WTC11 (cell line): ENCODE measurements around the gene EEF1AKMT3. TPM values are rescaled to one million over a fixed set of nuclear protein-coding genes. Genes with fewer than 3 reads are reported as not detected.

ENCODE experiments used
- ATAC-seq: fragments of 200-7000 bp; cut with Tn5 transposase; 2 replicates; pipeline ENCODE4 v1.10.0; 2021; ENCODE audit warnings: mild to moderate bottlenecking, moderate library complexity
- CTCF ChIA-PET: fragments of 300-600 bp; sonication (Branson Sonifier 250); formaldehyde crosslinking; loops from one replicate; lab custom pipeline; 2021; ENCODE audit warnings: antibody characterized with exemption; lab: Charles Lee
- POLR2A ChIA-PET: fragments of 350-600 bp; sonication (Branson Sonifier 250); formaldehyde crosslinking; loops from one replicate; lab custom pipeline; 2021; ENCODE audit warnings: antibody characterized with exemption; lab: Charles Lee
- DNase-seq: peaks from one replicate; pipeline ENCODE4 v3.0.0; 2021; ENCODE audit warnings: low spot score
- H3K27ac Mint-ChIP-seq: 2 replicates; pipeline ENCODE4 v1.8.0; 2021; ENCODE audit warnings: mixed read lengths
- H3K27me3 Mint-ChIP-seq: 2 replicates; pipeline ENCODE4 v1.8.0; 2021; ENCODE audit warnings: low read depth, mild to moderate bottlenecking, moderate library complexity, mixed read lengths
- H3K36me3 Mint-ChIP-seq: 2 replicates; pipeline ENCODE4 v1.8.0; 2021; ENCODE audit warnings: mixed read lengths
- H3K4me1 Mint-ChIP-seq: 2 replicates; pipeline ENCODE4 v1.8.0; 2022; ENCODE audit warnings: mixed read lengths
- H3K4me3 Mint-ChIP-seq: 2 replicates; pipeline ENCODE4 v1.8.0; 2021; ENCODE audit warnings: mild to moderate bottlenecking, moderate library complexity, mixed read lengths
- H3K9me3 Mint-ChIP-seq: 2 replicates; pipeline ENCODE4 v1.8.0; 2021; ENCODE audit warnings: mixed read lengths
- CREB1 ChIP-seq: sonication (generic); formaldehyde crosslinking; IDR thresholded peaks from 2 replicates; pipeline ENCODE4 v1.8.0; 2023; ENCODE audit warnings: mild to moderate bottlenecking, missing genetic modification reagents
- E2F4 ChIP-seq: sonication (generic); formaldehyde crosslinking; IDR thresholded peaks from 2 replicates; pipeline ENCODE4 v1.8.1; 2022; ENCODE audit warnings: low read depth, mild to moderate bottlenecking, moderate library complexity, missing genetic modification reagents, borderline replicate concordance
- ERG ChIP-seq: fragments of 250-450 bp; sonication (Bioruptor Pico); IDR thresholded peaks from 2 replicates; pipeline ENCODE4 v1.8.0; 2021; ENCODE audit warnings: mild to moderate bottlenecking
- ETV6 ChIP-seq: sonication (generic); formaldehyde crosslinking; IDR thresholded peaks from 2 replicates; pipeline ENCODE4 v1.8.1; 2022; ENCODE audit warnings: mild to moderate bottlenecking, missing genetic modification reagents
- KAT7 ChIP-seq: sonication (generic); formaldehyde crosslinking; IDR thresholded peaks from 2 replicates; pipeline ENCODE4 v1.8.1; 2023; ENCODE audit warnings: missing genetic modification reagents, mild to moderate bottlenecking, borderline replicate concordance
- MXD4 ChIP-seq: fragments of 250-450 bp; sonication (Bioruptor Pico); IDR thresholded peaks from 2 replicates; pipeline ENCODE4 v1.8.0; 2021; ENCODE audit warnings: mild to moderate bottlenecking, moderate library complexity, borderline replicate concordance
- NR1H2 ChIP-seq: sonication (generic); formaldehyde crosslinking; IDR thresholded peaks from 2 replicates; pipeline ENCODE4 v1.9.0; 2021; ENCODE audit warnings: mild to moderate bottlenecking, moderate library complexity, missing genetic modification reagents
- OVOL2 ChIP-seq: fragments of 250-450 bp; sonication (Bioruptor Pico); IDR thresholded peaks from 2 replicates; pipeline ENCODE4 v1.9.0; 2021; ENCODE audit warnings: mild to moderate bottlenecking, borderline replicate concordance
- RORB ChIP-seq: fragments of 250-450 bp; sonication (Bioruptor Pico); IDR thresholded peaks from 2 replicates; pipeline ENCODE4 v1.9.0; 2021; ENCODE audit warnings: mild to moderate bottlenecking
- SOX15 ChIP-seq: fragments of 250-450 bp; sonication (Bioruptor Pico); IDR thresholded peaks from 2 replicates; pipeline ENCODE4 v1.9.0; 2021; ENCODE audit warnings: mild to moderate bottlenecking
- TCF7 ChIP-seq: sonication (generic); formaldehyde crosslinking; IDR thresholded peaks from 2 replicates; pipeline ENCODE4 v1.8.0; 2022; ENCODE audit warnings: mild to moderate bottlenecking, low read depth, missing genetic modification reagents, moderate library complexity
- ZNF532 ChIP-seq: fragments of 250-450 bp; sonication (Bioruptor Pico); IDR thresholded peaks from 2 replicates; pipeline ENCODE4 v1.9.0; 2021; ENCODE audit warnings: mild to moderate bottlenecking, borderline replicate concordance
- total RNA-seq: library from RNA; stranded (reverse); gene quantifications from 3 replicates; pipeline ENCODE4 v1.2.3, GENCODE V29; 2021
- TF ChIP-seq, protein P1 (sequence below): sonication (generic); formaldehyde crosslinking; IDR thresholded peaks from 2 replicates; pipeline ENCODE4 v1.8.0; 2022; ENCODE audit warnings: mild to moderate bottlenecking, missing genetic modification reagents
- TF ChIP-seq, protein P2 (sequence below): sonication (generic); formaldehyde crosslinking; IDR thresholded peaks from 2 replicates; pipeline ENCODE4 v1.8.0; 2022; ENCODE audit warnings: mild to moderate bottlenecking, missing genetic modification reagents
- TF ChIP-seq, protein P3 (sequence below): sonication (generic); formaldehyde crosslinking; IDR thresholded peaks from 2 replicates; pipeline ENCODE4 v1.8.0; 2022; ENCODE audit warnings: mild to moderate bottlenecking, missing genetic modification reagents
- TF ChIP-seq, protein P4 (sequence below): sonication (generic); formaldehyde crosslinking; IDR thresholded peaks from 2 replicates; pipeline ENCODE4 v1.8.0; 2023; ENCODE audit warnings: mild to moderate bottlenecking, missing genetic modification reagents
- TF ChIP-seq, protein P5 (sequence below): sonication (generic); formaldehyde crosslinking; IDR thresholded peaks from 2 replicates; pipeline ENCODE4 v1.8.1; 2023; ENCODE audit warnings: mild to moderate bottlenecking, missing genetic modification reagents, borderline replicate concordance
- TF ChIP-seq, protein P6 (sequence below): sonication (generic); formaldehyde crosslinking; IDR thresholded peaks from 2 replicates; pipeline ENCODE4 v1.8.1; 2023; ENCODE audit warnings: mild to moderate bottlenecking, moderate library complexity, missing genetic modification reagents

EEF1AKMT3 gene
- total RNA-seq, 1 experiment from 2014 or later: 3.2 TPM

GRCh38 chr12:57775563-57776246 lies 3.3 kb downstream of the EEF1AKMT3 start:
- peaks cover 16% of the 10 kb centered on the region for H3K27me3 Mint-ChIP-seq
- H3K9me3 Mint-ChIP-seq: no peaks in the 10 kb centered on the region
- peaks cover 6% of the 10 kb centered on the region; the same call in 1 of the 2 replicates for H3K4me1 Mint-ChIP-seq
- no peak for DNase-seq
- H3K27ac Mint-ChIP-seq: no peak overlapping the region
- H3K4me3 Mint-ChIP-seq: no peak overlapping the region
- ChIA-PET CTCF (interaction anchor here (0.9 to 2.0 kb wide), 3 partner anchors 10 to 28 kb away, joined by 4 to 8 read pairs (median 5); no protein-coding TSS in a partner anchor), POLR2A (no interaction called here)
- no peak for TF ChIP-seq MXD4
- no peak for TF ChIP-seq RORB (CRISPR knock-in tag)
- TF ChIP-seq ETV6: no peak
- TF ChIP-seq SOX15 (CRISPR knock-in tag): no peak
- TF ChIP-seq, protein P1, sequence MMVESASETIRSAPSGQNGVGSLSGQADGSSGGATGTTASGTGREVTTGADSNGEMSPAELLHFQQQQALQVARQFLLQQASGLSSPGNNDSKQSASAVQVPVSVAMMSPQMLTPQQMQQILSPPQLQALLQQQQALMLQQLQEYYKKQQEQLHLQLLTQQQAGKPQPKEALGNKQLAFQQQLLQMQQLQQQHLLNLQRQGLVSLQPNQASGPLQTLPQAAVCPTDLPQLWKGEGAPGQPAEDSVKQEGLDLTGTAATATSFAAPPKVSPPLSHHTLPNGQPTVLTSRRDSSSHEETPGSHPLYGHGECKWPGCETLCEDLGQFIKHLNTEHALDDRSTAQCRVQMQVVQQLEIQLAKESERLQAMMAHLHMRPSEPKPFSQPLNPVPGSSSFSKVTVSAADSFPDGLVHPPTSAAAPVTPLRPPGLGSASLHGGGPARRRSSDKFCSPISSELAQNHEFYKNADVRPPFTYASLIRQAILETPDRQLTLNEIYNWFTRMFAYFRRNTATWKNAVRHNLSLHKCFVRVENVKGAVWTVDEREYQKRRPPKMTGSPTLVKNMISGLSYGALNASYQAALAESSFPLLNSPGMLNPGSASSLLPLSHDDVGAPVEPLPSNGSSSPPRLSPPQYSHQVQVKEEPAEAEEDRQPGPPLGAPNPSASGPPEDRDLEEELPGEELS (CRISPR knock-in tag): no peak
- TF ChIP-seq E2F4 (CRISPR knock-in tag): no peak
- TF ChIP-seq OVOL2 (CRISPR knock-in tag): no peak
- TF ChIP-seq ERG: no peak
- TF ChIP-seq, protein P2, sequence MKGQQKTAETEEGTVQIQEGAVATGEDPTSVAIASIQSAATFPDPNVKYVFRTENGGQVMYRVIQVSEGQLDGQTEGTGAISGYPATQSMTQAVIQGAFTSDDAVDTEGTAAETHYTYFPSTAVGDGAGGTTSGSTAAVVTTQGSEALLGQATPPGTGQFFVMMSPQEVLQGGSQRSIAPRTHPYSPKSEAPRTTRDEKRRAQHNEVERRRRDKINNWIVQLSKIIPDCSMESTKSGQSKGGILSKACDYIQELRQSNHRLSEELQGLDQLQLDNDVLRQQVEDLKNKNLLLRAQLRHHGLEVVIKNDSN: no peak
- TF ChIP-seq, protein P3, sequence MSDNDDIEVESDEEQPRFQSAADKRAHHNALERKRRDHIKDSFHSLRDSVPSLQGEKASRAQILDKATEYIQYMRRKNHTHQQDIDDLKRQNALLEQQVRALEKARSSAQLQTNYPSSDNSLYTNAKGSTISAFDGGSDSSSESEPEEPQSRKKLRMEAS (CRISPR knock-in tag): no peak
- no peak for TF ChIP-seq KAT7
- no peak for TF ChIP-seq NR1H2 (CRISPR knock-in tag)
- TF ChIP-seq, protein P4, sequence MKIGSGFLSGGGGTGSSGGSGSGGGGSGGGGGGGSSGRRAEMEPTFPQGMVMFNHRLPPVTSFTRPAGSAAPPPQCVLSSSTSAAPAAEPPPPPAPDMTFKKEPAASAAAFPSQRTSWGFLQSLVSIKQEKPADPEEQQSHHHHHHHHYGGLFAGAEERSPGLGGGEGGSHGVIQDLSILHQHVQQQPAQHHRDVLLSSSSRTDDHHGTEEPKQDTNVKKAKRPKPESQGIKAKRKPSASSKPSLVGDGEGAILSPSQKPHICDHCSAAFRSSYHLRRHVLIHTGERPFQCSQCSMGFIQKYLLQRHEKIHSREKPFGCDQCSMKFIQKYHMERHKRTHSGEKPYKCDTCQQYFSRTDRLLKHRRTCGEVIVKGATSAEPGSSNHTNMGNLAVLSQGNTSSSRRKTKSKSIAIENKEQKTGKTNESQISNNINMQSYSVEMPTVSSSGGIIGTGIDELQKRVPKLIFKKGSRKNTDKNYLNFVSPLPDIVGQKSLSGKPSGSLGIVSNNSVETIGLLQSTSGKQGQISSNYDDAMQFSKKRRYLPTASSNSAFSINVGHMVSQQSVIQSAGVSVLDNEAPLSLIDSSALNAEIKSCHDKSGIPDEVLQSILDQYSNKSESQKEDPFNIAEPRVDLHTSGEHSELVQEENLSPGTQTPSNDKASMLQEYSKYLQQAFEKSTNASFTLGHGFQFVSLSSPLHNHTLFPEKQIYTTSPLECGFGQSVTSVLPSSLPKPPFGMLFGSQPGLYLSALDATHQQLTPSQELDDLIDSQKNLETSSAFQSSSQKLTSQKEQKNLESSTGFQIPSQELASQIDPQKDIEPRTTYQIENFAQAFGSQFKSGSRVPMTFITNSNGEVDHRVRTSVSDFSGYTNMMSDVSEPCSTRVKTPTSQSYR (CRISPR knock-in tag): no peak
- TF ChIP-seq TCF7 (CRISPR knock-in tag): no peak
- TF ChIP-seq ZNF532 (CRISPR knock-in tag): no peak
- TF ChIP-seq, protein P5, sequence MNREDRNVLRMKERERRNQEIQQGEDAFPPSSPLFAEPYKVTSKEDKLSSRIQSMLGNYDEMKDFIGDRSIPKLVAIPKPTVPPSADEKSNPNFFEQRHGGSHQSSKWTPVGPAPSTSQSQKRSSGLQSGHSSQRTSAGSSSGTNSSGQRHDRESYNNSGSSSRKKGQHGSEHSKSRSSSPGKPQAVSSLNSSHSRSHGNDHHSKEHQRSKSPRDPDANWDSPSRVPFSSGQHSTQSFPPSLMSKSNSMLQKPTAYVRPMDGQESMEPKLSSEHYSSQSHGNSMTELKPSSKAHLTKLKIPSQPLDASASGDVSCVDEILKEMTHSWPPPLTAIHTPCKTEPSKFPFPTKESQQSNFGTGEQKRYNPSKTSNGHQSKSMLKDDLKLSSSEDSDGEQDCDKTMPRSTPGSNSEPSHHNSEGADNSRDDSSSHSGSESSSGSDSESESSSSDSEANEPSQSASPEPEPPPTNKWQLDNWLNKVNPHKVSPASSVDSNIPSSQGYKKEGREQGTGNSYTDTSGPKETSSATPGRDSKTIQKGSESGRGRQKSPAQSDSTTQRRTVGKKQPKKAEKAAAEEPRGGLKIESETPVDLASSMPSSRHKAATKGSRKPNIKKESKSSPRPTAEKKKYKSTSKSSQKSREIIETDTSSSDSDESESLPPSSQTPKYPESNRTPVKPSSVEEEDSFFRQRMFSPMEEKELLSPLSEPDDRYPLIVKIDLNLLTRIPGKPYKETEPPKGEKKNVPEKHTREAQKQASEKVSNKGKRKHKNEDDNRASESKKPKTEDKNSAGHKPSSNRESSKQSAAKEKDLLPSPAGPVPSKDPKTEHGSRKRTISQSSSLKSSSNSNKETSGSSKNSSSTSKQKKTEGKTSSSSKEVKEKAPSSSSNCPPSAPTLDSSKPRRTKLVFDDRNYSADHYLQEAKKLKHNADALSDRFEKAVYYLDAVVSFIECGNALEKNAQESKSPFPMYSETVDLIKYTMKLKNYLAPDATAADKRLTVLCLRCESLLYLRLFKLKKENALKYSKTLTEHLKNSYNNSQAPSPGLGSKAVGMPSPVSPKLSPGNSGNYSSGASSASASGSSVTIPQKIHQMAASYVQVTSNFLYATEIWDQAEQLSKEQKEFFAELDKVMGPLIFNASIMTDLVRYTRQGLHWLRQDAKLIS (CRISPR knock-in tag): no peak
- TF ChIP-seq, protein P6, sequence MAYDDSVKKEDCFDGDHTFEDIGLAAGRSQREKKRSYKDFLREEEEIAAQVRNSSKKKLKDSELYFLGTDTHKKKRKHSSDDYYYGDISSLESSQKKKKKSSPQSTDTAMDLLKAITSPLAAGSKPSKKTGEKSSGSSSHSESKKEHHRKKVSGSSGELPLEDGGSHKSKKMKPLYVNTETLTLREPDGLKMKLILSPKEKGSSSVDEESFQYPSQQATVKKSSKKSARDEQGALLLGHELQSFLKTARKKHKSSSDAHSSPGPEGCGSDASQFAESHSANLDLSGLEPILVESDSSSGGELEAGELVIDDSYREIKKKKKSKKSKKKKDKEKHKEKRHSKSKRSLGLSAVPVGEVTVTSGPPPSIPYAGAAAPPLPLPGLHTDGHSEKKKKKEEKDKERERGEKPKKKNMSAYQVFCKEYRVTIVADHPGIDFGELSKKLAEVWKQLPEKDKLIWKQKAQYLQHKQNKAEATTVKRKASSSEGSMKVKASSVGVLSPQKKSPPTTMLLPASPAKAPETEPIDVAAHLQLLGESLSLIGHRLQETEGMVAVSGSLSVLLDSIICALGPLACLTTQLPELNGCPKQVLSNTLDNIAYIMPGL (CRISPR knock-in tag): no peak
- TF ChIP-seq CREB1 (CRISPR knock-in tag): no peak
- no peak for ATAC-seq
- peaks cover under 1% of the 10 kb centered on the region; the same call in 1 of the 2 replicates for H3K36me3 Mint-ChIP-seq
